HFFc6 (cell line): Measurements from ENCODE around the gene FIBCD1. TPM values are rescaled to one million over a fixed set of nuclear protein-coding genes. Genes with fewer than 3 reads are reported as not detected.
"Not testable (repeated sequence)": the region's sequence is repeated elsewhere in the genome, so short reads cannot be mapped to it uniquely, and the experiment has no call there.

Experiments
- DNase-seq: peaks from one replicate; pipeline ENCODE4 v3.0.0-alpha.2; 2018
- H3K27ac Mint-ChIP-seq: 2 replicates; pipeline ENCODE4 v1.8.0; 2020; ENCODE audit warnings: mild to moderate bottlenecking, mixed read lengths
- H3K27me3 Mint-ChIP-seq: 2 replicates; pipeline ENCODE4 v1.8.0; 2021; ENCODE audit warnings: mild to moderate bottlenecking, moderate library complexity, mixed read lengths; ENCODE audit not compliant: insufficient read depth
- H3K36me3 Mint-ChIP-seq: 2 replicates; pipeline ENCODE4 v1.8.0; 2021; ENCODE audit warnings: low read depth, mixed read lengths
- H3K4me1 Mint-ChIP-seq: 2 replicates; pipeline ENCODE4 v1.8.0; 2020; ENCODE audit warnings: low read depth, mixed read lengths
- H3K4me3 Mint-ChIP-seq: 2 replicates; pipeline ENCODE4 v1.8.0; 2020; ENCODE audit warnings: mild to moderate bottlenecking, moderate library complexity, mixed read lengths
- H3K9me3 Mint-ChIP-seq: 2 replicates; pipeline ENCODE4 v1.8.0; 2020; ENCODE audit warnings: mild to moderate bottlenecking, mixed read lengths
- total RNA-seq, 6 experiments: library from RNA; stranded (reverse); fragmentation: NEBNext Ultra II Directional; extraction: Animal tissue kit (Norgen Biotek cat#: 25700); gene quantifications; 2 replicates in 1 of 6; 3 replicates in 5 of 6; pipeline ENCODE4 v1.2.3, GENCODE V29; 2021
- TF ChIP-seq, protein P1 (sequence below): fragments of 200-600 bp; sonication (generic); IDR thresholded peaks from 2 replicates; pipeline ENCODE4 v1.5.0; 2021; ENCODE audit warnings: antibody characterized with exemption, mild to moderate bottlenecking

Gene FIBCD1
- total RNA-seq, 6 experiments from 2014 or later, result 1.5 to 9.0 (median 8.0) TPM

DNA sequence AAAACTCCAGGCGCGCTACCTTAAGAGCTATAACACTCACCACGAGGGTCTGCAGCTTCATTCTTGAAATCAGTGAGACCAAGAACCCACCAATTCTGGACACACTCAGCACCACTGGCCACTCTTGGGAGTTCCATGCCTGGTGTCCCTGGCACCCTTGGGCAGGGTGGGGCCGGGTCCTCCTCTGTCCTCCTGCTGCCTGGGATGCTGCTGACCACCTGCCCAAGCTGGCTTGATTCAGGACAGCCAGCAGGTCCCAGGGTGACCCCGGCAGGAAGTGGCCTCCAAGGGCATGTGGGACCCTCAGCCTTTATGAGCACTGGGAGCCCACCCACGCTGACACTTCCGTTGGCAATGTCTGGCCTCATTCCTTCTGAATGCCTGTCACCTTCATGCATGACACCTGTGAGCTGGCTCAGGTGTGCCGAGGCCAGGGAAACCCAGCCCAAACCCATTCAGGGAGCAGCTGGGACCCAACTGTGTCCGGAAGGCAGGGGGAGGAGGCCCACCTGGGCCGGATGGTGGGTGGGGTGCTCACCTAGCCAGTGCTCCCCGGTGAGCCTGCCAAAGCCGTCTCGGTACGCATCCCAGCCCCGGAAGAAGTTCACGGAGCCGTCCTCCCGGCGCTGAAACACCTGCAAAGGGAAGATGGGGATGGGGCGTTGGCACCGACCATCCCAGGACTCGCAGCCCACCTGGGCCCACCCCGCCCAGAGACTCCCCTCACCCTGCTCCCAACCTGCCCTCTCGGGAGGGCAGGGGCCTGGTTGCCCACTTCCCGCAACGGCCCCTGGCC lies 27.6 kb downstream of the FIBCD1 start:
- no peak for DNase-seq
- Mint-ChIP-seq H3K27me3 (peaks cover 8% of the 10 kb centered on the region; the same call in 1 of the 2 replicates), H3K27ac (no peak overlapping the region), H3K9me3 (no peaks in the 10 kb centered on the region), H3K36me3 (no peaks in the 10 kb centered on the region), H3K4me1 (peaks cover 14% of the 10 kb centered on the region), H3K4me3 (no peak overlapping the region)
- TF ChIP-seq, protein P1, sequence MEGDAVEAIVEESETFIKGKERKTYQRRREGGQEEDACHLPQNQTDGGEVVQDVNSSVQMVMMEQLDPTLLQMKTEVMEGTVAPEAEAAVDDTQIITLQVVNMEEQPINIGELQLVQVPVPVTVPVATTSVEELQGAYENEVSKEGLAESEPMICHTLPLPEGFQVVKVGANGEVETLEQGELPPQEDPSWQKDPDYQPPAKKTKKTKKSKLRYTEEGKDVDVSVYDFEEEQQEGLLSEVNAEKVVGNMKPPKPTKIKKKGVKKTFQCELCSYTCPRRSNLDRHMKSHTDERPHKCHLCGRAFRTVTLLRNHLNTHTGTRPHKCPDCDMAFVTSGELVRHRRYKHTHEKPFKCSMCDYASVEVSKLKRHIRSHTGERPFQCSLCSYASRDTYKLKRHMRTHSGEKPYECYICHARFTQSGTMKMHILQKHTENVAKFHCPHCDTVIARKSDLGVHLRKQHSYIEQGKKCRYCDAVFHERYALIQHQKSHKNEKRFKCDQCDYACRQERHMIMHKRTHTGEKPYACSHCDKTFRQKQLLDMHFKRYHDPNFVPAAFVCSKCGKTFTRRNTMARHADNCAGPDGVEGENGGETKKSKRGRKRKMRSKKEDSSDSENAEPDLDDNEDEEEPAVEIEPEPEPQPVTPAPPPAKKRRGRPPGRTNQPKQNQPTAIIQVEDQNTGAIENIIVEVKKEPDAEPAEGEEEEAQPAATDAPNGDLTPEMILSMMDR, result no peak

DNA sequence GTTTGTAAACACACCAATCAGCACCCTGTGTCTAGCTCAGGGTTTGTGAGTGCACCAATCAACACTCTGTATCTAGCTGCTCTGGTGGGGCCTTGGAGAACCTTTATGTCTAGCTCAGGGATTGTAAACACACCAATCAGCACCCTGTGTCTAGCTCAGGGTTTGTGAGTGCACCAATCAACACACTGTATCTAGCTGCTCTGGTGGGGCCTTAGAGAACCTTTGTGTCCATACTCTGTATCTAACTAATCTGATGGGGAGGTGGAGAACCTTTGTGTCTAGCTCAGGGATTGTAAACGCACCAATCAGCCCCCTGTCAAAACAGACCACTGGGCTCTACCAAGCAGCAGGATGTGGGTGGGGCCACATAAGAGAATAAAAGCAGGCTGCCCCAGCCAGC lies 28.4 kb downstream of the FIBCD1 start:
- DNase-seq, H3K9me3 Mint-ChIP-seq, H3K4me3 Mint-ChIP-seq, H3K36me3 Mint-ChIP-seq, H3K27ac Mint-ChIP-seq: not testable (repeated sequence)
- peaks cover 14% of the 10 kb centered on the region for H3K4me1 Mint-ChIP-seq
- peaks cover 11% of the 10 kb centered on the region for H3K27me3 Mint-ChIP-seq

GRCh38 chr9:130910041-130910440 lies 29.0 kb downstream of the FIBCD1 start:
- not testable (repeated sequence) for H3K9me3 Mint-ChIP-seq, H3K36me3 Mint-ChIP-seq, H3K27ac Mint-ChIP-seq, DNase-seq, H3K4me3 Mint-ChIP-seq
- Mint-ChIP-seq H3K4me1 (peaks cover 14% of the 10 kb centered on the region), H3K27me3 (peaks cover 16% of the 10 kb centered on the region)

DNA sequence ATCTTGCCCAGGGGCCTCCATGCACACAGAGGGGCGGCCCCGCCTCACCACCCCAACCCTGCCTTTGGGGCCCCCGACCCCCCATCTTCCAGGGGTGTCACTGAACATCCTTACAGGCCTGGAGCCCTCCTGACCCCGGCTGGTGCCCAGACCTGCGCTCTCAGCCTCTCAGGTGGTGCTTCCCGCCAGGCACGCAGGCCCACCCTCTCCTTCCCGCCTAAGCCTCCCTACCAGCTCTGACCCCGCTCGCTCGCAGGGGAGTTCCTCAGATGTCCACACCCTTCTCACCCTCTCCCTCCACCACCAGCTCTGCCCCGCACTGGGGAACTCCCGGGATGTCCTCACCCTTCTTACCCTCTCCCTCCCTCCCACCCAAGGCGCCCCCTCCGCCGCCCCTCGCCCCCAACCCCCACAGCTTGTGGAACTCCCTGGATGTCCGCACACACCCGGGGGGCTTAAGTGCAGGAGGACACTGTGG lies 30.1 kb downstream of the FIBCD1 start:
- no peak for DNase-seq
- H3K9me3 Mint-ChIP-seq, result no peaks in the 10 kb centered on the region
- TF ChIP-seq, protein P1, result no peak
- H3K36me3 Mint-ChIP-seq, result no peaks in the 10 kb centered on the region
- no peak overlapping the region for H3K27ac Mint-ChIP-seq
- H3K4me3 Mint-ChIP-seq, result no peak overlapping the region
- H3K27me3 Mint-ChIP-seq, result peaks cover 16% of the 10 kb centered on the region
- H3K4me1 Mint-ChIP-seq, result peaks cover 14% of the 10 kb centered on the region

DNA sequence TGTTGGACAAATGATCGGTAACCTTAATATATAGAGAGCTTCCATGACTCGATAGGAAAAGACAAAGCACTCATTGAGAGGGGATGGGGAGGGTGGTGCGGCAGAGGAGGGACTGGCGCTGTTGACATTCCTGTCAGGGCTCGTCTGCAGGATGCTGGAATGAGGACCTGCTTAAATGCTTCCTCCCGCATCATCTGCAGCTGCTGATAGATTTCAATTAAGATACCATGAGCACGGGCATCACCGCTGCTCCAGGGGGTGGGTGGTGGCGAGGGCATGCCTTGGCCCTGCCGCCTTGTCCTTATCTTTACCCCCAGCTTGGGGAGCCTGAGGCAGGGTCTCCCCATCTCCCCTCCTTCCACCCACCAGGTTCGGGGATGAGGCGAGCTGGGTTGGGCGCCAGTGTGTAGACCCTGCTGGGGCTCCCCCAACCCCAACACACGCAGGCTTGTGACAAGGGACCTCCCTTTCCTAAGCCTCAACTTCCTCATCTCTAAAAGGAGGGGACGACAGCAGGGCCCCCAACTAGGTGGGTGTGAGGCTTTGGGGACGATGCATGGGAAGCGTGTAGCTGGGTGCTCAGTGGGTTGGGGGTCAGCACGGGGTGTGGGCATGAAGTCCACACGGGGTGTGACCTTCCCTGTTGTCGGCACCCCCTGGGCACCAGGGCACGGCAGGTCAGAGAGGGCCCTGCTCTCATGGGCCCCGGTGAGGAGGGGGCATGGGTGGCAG lies 30.7 kb downstream of the FIBCD1 start:
- Mint-ChIP-seq H3K9me3 (no peaks in the 10 kb centered on the region), H3K27me3 (peaks cover 18% of the 10 kb centered on the region), H3K27ac (no peak overlapping the region), H3K4me3 (no peak overlapping the region), H3K36me3 (no peaks in the 10 kb centered on the region), H3K4me1 (peaks cover 10% of the 10 kb centered on the region)
- no peak for DNase-seq
- TF ChIP-seq, protein P1, result no peak

- Mint-ChIP-seq H3K27me3 (peaks cover 23% of the 10 kb centered on the region), H3K9me3 (no peaks in the 10 kb centered on the region), H3K4me3 (no peak overlapping the region), H3K4me1 (no peaks in the 10 kb centered on the region), H3K36me3 (no peaks in the 10 kb centered on the region), H3K27ac (no peak overlapping the region)
- TF ChIP-seq, protein P1, result no peak
- no peak for DNase-seq
These were observed 32.2 kb downstream of the FIBCD1 start for GRCh38 chr9:130906735-130907416.
